Suprapubic skin (tissue), 4 donors: ENCODE data around the gene NTN1.

Experiments
- EP300 ChIP-seq: sonication (generic); formaldehyde crosslinking; IDR thresholded peaks from one replicate; pipeline ENCODE4 v1.6.1; 2017; ENCODE audit warnings: antibody characterized with exemption
- POLR2A ChIP-seq, 2 donors: fragments of 450-650 bp; IDR thresholded peaks; one replicate each; pipeline ENCODE4 v1.6.1; 2017; ENCODE audit warnings: antibody characterized with exemption in 2 of 2, mild to moderate bottlenecking in 2 of 2, moderate library complexity in 2 of 2
- POLR2AphosphoS5 ChIP-seq, 3 donors: sonication (generic); formaldehyde crosslinking; IDR thresholded peaks; one replicate each; pipeline ENCODE4 v1.6.1; 2017; ENCODE audit warnings: antibody characterized with exemption in 3 of 3

DNA sequence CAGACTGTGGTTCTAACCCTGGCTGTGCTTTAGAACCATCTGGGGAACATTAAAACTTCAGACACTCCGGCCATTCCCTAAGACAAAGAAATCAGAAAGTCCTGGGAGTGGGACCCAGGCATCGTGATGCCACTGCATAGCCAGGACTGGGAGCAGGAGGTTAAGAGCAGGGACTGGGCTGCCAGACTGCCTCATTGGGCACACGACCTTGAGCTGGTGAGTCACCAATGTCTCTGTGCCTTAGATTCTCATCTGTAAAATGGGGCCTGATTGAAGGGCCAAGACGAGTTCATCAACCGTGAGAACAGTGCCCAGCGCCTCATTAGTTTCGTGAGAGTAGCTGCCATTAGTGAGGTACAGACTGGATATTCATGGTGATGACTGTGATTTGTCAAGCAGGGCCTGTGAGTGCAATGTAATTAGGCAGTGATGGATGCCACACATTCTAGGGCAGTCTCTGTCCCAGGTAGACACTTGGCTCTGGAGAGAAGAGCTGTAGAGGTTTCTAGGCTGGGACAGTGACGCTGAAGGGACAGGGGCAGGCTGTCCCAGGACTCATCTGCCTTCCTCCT is 196.8 kb downstream of the NTN1 start:
- TF ChIP-seq EP300 (no peak), POLR2A (IDR thresholded peaks at IDR 0.05) (no peak), POLR2AphosphoS5 (IDR thresholded peaks at IDR 0.05) (no peak)
